ENCODE measurements around the gene SOCS4.
A peak's percentile ranks its signal among the peaks of the same experiment; 100 is the strongest.

SOCS4 gene

DNA sequence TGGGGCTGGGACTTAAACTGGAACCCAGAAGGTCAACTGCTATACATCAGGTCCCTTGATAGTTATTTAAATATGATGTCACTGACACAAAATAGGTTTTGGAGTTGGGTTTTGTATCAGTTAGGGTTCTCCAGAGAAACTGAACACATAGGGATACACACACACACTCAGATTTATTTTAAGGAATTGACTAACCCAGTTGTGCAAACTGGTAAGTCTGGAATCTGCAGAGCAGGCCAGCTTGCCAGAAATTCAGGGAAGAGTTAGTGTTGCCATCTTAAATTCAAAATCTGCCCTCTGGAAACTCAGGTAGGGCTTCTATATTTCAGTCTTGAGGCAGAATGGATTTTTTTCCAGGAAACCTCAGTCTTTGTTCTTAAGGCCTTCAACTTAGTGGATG is 61.3 kb downstream of the SOCS4 start:
- no peak for DNase-seq (ENCODE audit: low read depth in 2 of 2)

DNA sequence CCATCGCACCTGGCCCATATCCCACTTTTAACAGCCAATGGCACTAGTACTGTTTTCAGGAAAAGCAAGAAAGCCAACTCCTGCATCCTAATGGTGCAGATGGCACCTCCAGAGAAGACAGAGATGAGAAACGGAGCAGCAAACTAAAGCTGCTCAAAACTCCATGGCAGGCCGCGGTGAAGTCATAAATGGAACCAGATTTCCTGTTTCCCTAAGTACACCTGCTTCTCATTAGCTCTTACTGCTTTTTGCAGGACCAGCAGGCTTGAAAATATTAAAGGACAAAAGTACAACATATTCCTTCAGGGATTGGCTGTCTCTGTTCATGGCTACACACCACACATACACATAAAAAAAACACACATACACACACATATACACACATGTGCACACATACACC is 65.3 kb downstream of the SOCS4 start:
- DNase-seq (ENCODE audit: low read depth in 2 of 2), result peak in 1 of 2 experiments; percentile 67

DNA sequence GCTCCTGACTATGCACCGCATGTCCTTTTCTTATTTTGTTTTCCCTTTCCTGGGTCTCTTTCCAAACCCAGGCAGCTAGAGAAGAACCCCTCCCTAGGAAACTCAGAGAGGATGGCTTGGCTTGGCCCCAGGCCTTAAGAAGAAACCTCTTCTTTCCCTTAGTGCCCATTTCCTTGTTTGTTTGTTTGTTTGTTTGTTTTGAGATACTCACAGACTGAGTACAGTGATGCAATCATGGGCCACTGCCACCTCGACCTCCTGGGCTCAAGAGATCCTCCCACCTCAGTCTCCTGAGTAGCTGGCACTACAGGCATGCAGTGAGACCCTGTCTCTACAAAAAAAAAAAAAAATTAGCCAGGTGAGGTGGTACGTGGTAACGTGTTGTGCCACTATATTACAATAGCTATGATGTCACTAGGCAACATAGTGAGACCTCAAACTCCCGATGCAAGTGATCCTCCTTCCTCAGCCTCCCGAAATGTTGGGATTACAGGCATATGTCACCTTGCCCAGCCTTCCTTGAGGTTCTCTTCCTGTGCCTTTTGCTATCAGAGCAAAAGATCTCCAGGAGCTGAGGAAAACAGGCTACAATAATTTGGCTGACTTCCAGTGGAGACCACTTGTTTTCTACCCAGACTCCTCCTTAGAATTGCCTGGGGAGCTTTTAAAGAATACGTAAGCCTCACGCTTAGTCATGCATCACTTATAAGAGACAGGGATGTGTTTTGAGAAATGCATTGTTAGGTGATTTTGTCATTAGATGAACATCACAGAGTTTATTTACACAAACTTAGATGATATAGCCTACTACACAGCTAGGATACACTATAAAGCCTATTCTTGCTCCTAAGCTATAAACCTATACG is 67.5 kb downstream of the SOCS4 start:
- DNase-seq (ENCODE audit: low read depth in 2 of 2), result no peak

DNA sequence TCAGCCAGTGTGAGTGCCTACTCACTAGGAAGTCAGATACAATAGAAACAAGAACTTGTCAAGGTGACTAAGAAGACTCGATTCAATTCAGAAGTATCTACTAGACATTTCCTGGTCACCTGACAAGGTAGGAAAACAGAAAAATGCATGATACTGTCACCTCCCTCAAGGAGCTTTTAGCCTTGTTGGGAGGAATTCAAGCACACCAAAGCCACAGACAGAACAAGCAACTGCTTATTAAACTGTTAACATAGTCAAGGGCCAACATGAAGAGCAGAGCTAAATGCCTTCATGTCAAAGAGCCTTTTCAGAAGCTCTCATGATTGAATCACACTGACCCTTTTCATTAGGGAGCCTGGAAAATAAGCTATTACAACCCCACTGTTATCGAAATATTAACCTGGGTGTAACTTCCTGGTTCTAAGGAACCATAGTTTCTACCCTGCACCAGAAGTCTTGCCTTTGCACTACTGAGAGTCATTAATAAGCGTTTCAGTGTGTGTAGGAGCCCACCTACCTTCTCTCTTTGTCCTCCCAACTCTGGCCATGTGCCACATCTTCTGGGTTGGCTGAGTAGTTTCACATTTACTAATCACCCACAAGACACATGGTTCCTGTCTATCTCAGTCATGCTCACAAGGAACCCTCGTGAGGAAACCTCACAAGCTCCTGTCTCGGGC is 71.0 kb downstream of the SOCS4 start:
- no peak for DNase-seq (ENCODE audit: low read depth in 2 of 2)

DNA sequence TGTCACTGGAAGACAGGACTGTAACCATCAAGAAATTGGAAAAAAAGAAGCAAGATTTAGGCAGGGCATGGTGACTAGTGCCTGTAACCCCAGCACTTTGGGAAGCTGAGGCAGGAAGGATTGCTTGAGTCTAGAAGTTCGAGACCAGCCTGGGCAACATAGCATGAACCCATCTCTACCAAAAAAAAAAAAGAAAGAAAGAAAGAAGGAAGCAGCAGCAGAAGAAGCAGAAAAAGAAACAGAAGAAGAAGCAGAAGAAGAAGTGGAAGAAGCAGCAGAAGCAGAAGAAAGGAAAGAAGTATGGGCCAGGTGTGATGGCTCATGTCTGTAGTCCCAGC is 71.5 kb downstream of the SOCS4 start:
- DNase-seq (ENCODE audit: low read depth in 2 of 2), result no peak
